ENCODE measurements around the gene ZFP36L2.

ZFP36L2 gene

GRCh38 chr2:43186679-43187374 is 39.6 kb downstream of the ZFP36L2 start:
- TF ChIP-seq GATA1 (IDR thresholded peaks at IDR 0.05; ENCODE audit: low read depth, low read length) (no peak), POLR2A (IDR thresholded peaks at IDR 0.05; ENCODE audit: low read length) (no peak)
- no peak for DNase-seq

GRCh38 chr2:43186321-43186678 is 40.1 kb downstream of the ZFP36L2 start:
- TF ChIP-seq POLR2A (IDR thresholded peaks at IDR 0.05; ENCODE audit: low read length) (no peak), GATA1 (IDR thresholded peaks at IDR 0.05; ENCODE audit: low read depth, low read length) (no peak)
- DNase-seq: no peak

GRCh38 chr2:43185146-43185545 is 41.3 kb downstream of the ZFP36L2 start:
- no peak for TF ChIP-seq POLR2A (IDR thresholded peaks at IDR 0.05; ENCODE audit: low read length)

DNA sequence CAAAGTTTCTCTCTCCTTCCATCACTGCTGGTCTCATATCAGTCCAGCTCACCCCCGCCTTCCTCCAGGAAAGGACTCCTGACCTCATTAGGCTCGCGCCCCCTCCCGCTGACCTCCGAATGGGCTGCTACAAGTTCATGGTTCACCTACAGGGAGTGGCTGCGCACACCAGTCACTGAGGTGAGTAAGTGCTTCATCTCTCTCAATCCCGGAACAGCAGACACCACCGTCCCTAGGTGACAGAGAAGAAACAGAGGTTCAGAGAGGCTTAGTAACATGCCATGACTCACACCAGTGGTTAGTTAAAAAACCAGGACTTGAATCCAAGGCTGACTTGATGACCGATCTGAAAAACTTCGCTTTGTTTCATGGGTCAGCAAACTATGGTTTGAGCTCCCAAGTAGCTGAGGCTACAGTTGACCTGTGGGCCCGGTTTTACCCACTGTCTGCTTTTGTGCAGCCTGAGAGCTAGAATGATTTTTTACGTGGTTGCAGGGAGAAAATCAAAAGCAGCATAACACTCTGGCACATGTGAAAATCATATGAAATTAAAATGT is 42.0 kb downstream of the ZFP36L2 start:
- no peak for DNase-seq

More at GRCh38 chr2:43185146-43185545, 41.3 kb downstream of the ZFP36L2 start:
- no peak for DNase-seq

DNA sequence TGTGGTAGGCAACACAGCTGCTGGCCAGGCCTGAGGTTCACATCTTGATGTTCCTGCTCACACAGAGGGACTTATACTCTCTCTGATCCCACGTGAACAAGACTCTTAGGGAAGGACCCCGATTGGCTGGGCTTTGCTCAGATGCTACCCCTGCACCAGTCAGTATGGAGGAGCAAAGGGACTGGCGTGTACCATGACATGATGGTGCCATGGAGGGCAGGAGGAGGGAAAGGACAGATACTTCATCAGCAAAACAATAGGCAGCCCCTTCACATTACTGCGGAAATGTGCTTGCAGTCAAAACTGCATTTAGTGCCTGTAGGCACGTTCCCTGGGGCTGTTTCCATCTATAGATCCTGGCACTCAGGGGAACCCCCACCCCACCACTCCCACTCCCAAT is 42.7 kb downstream of the ZFP36L2 start:
- TF ChIP-seq POLR2A (IDR thresholded peaks at IDR 0.05; ENCODE audit: low read length) (no peak), GATA1 (IDR thresholded peaks at IDR 0.05; ENCODE audit: low read depth, low read length) (no peak)
- no peak for DNase-seq

More for the DNA sequence above, 42.0 kb downstream of the ZFP36L2 start:
- no peak for TF ChIP-seq POLR2A (IDR thresholded peaks at IDR 0.05; ENCODE audit: low read length)
- TF ChIP-seq GATA1 (IDR thresholded peaks at IDR 0.05; ENCODE audit: low read depth, low read length): no peak

- TF ChIP-seq POLR2A (IDR thresholded peaks at IDR 0.05; ENCODE audit: low read length) (no peak), GATA1 (IDR thresholded peaks at IDR 0.05; ENCODE audit: low read depth, low read length) (no peak)
- no peak for DNase-seq
Measured at GRCh38 chr2:43180897-43181296, 45.5 kb downstream of the ZFP36L2 start.

DNA sequence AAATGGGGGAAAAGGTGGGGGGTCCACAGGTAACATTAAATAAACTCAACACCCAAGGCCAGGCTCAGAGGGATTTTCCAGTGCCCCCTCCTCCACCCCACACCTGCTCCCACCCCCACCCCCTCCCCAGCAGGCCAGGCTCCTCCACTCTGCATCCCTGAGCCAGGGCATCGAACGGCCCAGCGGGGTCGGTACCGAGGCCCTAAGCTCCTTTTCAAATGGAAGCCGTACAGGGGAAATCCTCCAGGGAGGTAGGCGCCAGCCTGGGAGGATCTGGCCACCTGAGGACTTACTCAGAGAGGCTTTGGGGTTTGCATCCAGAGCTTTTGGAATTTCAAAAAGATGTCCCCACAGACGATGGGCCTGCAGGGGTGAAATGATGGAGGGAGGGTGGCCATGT is 46.5 kb downstream of the ZFP36L2 start:
- TF ChIP-seq GATA1 (IDR thresholded peaks at IDR 0.05; ENCODE audit: low read depth, low read length) (no peak), POLR2A (IDR thresholded peaks at IDR 0.05; ENCODE audit: low read length) (no peak)
- no peak for DNase-seq

DNA sequence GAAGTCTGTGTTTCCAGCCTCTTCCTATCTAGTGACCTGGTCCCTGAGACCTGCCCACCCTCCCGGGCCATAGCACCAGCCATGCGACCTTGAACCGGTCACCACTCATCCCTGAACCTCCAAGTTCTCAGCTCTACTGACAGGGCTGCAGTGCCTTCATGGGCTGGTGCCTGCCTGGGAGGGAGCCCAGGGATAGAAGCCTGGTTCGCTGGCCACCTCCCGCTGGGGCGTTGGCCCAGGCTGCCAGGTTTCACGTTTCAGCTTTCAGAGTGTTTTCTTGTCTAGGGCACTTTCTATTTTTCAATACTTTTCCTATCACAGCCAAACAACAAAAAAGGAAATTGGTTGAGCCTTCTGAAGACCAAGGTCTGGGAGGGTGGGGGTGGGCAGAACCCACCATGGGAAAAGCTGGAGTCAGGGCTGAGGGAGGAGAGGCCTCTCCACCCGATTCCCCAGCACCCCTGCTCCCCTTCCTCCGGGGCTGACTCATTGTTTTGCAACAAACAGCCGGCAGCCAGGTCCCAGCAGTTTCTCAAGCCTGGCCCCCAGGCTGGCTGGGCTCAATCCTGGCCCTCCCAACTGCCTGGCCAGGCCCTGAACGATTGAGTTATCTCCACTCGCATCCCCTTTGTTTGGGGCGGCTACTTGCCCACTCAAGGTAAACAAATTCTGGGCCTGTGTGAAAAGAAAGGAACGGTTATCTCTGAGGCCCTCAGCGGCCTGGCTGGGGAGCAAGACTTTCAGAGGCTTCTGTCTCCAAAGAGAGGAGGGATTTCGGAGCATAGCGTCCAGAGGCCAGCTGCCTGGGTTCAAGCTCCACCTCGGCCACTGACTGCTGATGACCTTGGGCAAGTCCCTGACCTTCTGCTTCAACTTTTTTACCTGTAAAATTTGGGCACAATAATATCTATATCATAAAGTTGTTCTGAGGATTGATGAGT is 47.5 kb downstream of the ZFP36L2 start:
- TF ChIP-seq GATA1 (IDR thresholded peaks at IDR 0.05; ENCODE audit: low read depth, low read length) (no peak), POLR2A (IDR thresholded peaks at IDR 0.05; ENCODE audit: low read length) (peak; percentile 43)
- DNase-seq: peak; percentile 90 to 96

DNA sequence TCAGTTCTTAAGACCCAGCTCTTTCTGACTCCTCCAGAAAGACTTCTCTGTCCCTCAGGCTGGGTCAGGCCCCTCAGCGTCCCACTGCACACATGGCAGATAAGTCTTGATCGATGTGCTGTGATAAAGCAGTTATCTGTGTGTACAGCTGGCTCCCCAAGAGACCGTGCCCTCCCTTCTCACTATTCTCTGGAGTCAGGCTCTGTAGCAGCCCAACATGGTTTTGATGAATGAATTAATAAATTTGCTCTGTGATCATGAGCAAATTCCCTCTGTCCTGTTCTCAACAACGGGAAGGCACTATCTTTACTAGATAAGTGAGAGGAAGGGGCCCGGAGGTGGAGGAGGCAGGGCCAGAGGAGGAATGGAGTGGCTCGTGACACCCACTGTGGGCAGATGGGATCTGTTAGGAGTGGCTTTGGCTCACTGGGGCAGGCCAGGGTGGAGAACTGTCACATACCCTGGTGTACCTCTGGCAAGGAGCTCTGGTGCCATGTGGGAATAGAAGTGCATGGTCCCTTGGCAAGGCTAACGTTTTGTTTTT is 48.3 kb downstream of the ZFP36L2 start:
- TF ChIP-seq GATA1 (IDR thresholded peaks at IDR 0.05; ENCODE audit: low read depth, low read length) (peak; percentile 40), POLR2A (IDR thresholded peaks at IDR 0.05; ENCODE audit: low read length) (peak; percentile 33)
- peak; percentile 85 to 95 for DNase-seq

DNA sequence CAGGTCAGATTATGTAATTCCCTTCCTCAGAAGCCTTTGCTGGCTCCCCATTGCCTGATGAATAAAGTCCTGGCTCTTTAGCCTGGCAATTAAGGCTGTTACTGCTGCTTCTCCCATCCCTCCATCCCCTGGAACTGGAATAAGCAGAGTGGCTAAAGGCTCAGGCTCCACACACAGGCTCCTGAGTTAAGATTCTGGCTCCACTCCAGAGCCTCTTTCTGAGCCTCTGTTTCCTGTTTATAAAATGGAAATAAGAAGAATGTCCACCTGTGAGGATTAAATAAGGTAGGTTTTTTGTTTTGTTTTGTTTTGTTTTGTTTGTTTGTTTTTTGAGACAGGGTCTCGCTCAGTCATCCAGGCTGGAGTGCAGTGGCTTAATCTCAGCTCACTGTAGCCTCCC is 50.0 kb downstream of the ZFP36L2 start:
- peak in 1 of 2 experiments; percentile 23 for DNase-seq

GRCh38 chr2:43175876-43176275 is 50.5 kb downstream of the ZFP36L2 start:
- DNase-seq: no peak
- TF ChIP-seq POLR2A (IDR thresholded peaks at IDR 0.05; ENCODE audit: low read length) (no peak), GATA1 (IDR thresholded peaks at IDR 0.05; ENCODE audit: low read depth, low read length) (no peak)

More for the DNA sequence above, 50.0 kb downstream of the ZFP36L2 start:
- TF ChIP-seq GATA1 (IDR thresholded peaks at IDR 0.05; ENCODE audit: low read depth, low read length) (no peak), POLR2A (IDR thresholded peaks at IDR 0.05; ENCODE audit: low read length) (no peak)

- DNase-seq: peak; percentile 50
- no peak for TF ChIP-seq GATA1 (IDR thresholded peaks at IDR 0.05; ENCODE audit: low read depth, low read length)
- TF ChIP-seq POLR2A (IDR thresholded peaks at IDR 0.05; ENCODE audit: low read length): no peak
Measured at GRCh38 chr2:43175020-43175441, 51.4 kb downstream of the ZFP36L2 start.

DNA sequence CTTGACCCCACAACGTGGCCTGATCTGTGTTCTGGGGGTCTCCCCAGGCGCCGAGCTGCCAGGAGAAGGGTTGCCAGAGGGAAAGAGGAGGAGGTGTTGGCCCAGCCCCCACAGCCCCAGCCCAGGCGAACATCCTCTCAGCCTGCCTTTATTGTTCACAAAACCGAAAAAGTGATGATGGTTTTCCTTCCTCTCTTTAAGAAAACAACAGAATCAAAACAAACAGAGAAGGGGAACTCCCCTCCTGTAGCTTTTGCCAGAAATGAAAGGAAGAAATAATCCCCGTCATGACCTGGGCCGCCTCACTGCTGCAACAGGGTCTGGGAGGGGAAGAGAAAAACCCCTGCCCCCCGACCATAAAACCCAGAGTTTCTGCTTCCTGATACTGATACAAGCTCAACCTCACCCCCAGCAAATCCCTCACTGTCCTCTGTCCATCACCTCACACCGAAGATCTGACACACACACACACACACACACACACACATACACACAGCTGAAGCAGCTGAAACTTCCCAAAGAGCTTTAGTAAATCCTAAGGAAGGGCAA is 52.0 kb downstream of the ZFP36L2 start:
- TF ChIP-seq POLR2A (IDR thresholded peaks at IDR 0.05; ENCODE audit: low read length) (no peak), GATA1 (IDR thresholded peaks at IDR 0.05; ENCODE audit: low read depth, low read length) (no peak)
- DNase-seq: no peak
